Stimulated activated CD4-positive, alpha-beta T cell treated with anti-CD3 and anti-CD28 coated beads, TNF-alpha, amount 100 ng/mL, for 48 hours (primary cell): ENCODE data around the gene MT1G.
"Not testable (repeated sequence)": the region's sequence is repeated elsewhere in the genome, so short reads cannot be mapped to it uniquely, and the experiment has no call there.

ENCODE experiments used
- DNase-seq, 3 donors: peaks; one replicate each; pipeline ENCODE4 v3.0.0-alpha.2; 2020; ENCODE audit warnings: low read depth in 3 of 3

The MT1G gene

GRCh38 chr16:56684926-56685590, 17.2 kb upstream of the MT1G start:
- no peak for DNase-seq

- DNase-seq: no peak
Measured at GRCh38 chr16:56684256-56684925, 16.5 kb upstream of the MT1G start.

GRCh38 chr16:56683424-56684172, 15.7 kb upstream of the MT1G start:
- DNase-seq: no peak

- no peak for DNase-seq
Measured at GRCh38 chr16:56682703-56683397, 15.0 kb upstream of the MT1G start.

GRCh38 chr16:56681939-56682702, 14.3 kb upstream of the MT1G start, which contains the start of gene MT1X:
MT1X (plus strand) TSS chr16:56682470; CDS start chr16:56682541, 71 bp downstream.
- peak; percentile 80 to 89 (median 88) for DNase-seq

- no peak for DNase-seq
Measured at GRCh38 chr16:56679818-56680217, 12.0 kb upstream of the MT1G start.

GRCh38 chr16:56679078-56679730, 11.3 kb upstream of the MT1G start:
- DNase-seq: no peak

- DNase-seq: no peak
Measured at GRCh38 chr16:56677474-56677873, 9.6 kb upstream of the MT1G start.

- DNase-seq: peak in 1 of 3 donors; percentile 53
Measured at GRCh38 chr16:56675685-56676210, 7.9 kb upstream of the MT1G start.

- not testable (repeated sequence) for DNase-seq
Measured at GRCh38 chr16:56674570-56674969, 6.7 kb upstream of the MT1G start.

GRCh38 chr16:56673921-56674320, 6.1 kb upstream of the MT1G start:
- no peak for DNase-seq

GRCh38 chr16:56672761-56673536, 5.1 kb upstream of the MT1G start:
- no peak for DNase-seq

GRCh38 chr16:56672171-56672570, 4.3 kb upstream of the MT1G start:
- DNase-seq: not testable (repeated sequence)

- not testable (repeated sequence) for DNase-seq
Measured at GRCh38 chr16:56671691-56672090, 3.8 kb upstream of the MT1G start.

GRCh38 chr16:56670620-56670934, 2.7 kb upstream of the MT1G start:
- DNase-seq: no peak

- DNase-seq: no peak
Measured at GRCh38 chr16:56669840-56670619, 2.2 kb upstream of the MT1G start.

- no peak for DNase-seq
Measured at GRCh38 chr16:56669005-56669839, 1.4 kb upstream of the MT1G start, which contains the start of gene MT1H. MT1H (plus strand) TSS chr16:56669814; CDS start chr16:56669885, 71 bp downstream.
